ENCODE results near the gene OSTM1. TPM values are rescaled to one million over a fixed set of nuclear protein-coding genes. Genes with fewer than 3 reads are reported as not detected.
"Not testable (repeated sequence)": the region's sequence is repeated elsewhere in the genome, so short reads cannot be mapped to it uniquely, and the experiment has no call there.

The OSTM1 gene
- total and polyA plus RNA-seq, 9 of the 15 experiments (the other 6 are each of a cell fraction or from before 2014, with no cell fraction given): 5.6 to 29.5 (median 16.3) TPM

DNA sequence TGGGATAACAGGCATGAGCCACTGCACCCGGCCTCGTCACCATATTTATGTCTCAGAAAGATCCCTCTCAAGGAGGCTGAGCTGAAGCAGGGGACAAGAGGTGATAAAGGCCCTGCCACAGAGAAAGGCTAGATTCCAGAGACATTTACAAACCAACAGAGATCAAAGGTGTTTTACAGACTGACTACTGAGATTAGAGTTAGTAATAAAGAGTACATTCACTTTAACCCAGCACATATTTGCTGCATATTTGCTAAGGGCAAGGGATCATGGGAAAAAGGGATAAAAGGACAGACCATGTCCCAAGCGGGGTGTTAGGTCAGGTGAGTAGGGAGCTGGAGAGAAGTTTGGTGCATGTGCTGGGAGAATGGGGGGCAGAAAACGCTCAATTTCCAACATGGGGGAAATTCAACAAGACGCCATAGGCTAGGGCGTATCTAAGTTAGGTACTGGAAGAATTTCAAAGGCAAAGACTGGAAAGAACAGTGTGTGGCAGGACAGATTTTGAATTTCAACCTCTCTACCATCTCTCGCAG is 72.8 kb downstream of the OSTM1 start:
- Histone ChIP-seq H3K4me1 (replicated peaks in 1 of 2; ENCODE audit: control insufficient read depth in 2 of 2, insufficient read depth in 2 of 2, low read length in 2 of 2) (no peaks in the 10 kb centered on the region; a peak in 2 of 5 replicates), H3K9me1 (ENCODE audit: control insufficient read depth, insufficient read depth, low read length) (no peaks in the 10 kb centered on the region), H3K36me3 (ENCODE audit: control insufficient read depth, insufficient read depth, low read length) (no peaks in the 10 kb centered on the region), H3K9ac (ENCODE audit: insufficient read depth in 1 of 2, low read depth in 2 of 2, low read length in 2 of 2) (no peak overlapping the region), H3K79me2 (ENCODE audit: control insufficient read depth, insufficient read depth, low read length) (no peaks in the 10 kb centered on the region), H3K9me3 (replicated peaks; ENCODE audit: control insufficient read depth, insufficient read depth, low read depth, low read length) (no peaks in the 10 kb centered on the region), H2AFZ (ENCODE audit: low read depth, low read length) (peak overlapping the region; percentile 35; the same call in 1 of the 2 replicates), H3K4me2 (ENCODE audit: insufficient read depth, low read length) (no peak overlapping the region), H3K27ac (ENCODE audit: extremely low read depth, low read depth, low read length) (no peak overlapping the region), H3K27me3 (ENCODE audit: control insufficient read depth in 2 of 2, insufficient read depth in 2 of 2, low read length in 2 of 2) (no peaks in the 10 kb centered on the region; a peak in 1 of 5 replicates), H4K20me1 (replicated peaks; ENCODE audit: control insufficient read depth, insufficient read depth, low read length) (no peaks in the 10 kb centered on the region), H3K4me3 (no peak overlapping the region)
- intact Hi-C loops (cut with micrococcal nuclease): no loop called here
- ChIA-PET POLR2A (no interaction called here), CTCF (ENCODE audit: low intra/inter-chr PET ratio) (no interaction called here)
- WGBS (ENCODE audit: insufficient coverage, low coverage, missing lambda C conversion rate): 47% methylated on average over 7 of the region's 7 CpGs
- TF ChIP-seq, protein P1, sequence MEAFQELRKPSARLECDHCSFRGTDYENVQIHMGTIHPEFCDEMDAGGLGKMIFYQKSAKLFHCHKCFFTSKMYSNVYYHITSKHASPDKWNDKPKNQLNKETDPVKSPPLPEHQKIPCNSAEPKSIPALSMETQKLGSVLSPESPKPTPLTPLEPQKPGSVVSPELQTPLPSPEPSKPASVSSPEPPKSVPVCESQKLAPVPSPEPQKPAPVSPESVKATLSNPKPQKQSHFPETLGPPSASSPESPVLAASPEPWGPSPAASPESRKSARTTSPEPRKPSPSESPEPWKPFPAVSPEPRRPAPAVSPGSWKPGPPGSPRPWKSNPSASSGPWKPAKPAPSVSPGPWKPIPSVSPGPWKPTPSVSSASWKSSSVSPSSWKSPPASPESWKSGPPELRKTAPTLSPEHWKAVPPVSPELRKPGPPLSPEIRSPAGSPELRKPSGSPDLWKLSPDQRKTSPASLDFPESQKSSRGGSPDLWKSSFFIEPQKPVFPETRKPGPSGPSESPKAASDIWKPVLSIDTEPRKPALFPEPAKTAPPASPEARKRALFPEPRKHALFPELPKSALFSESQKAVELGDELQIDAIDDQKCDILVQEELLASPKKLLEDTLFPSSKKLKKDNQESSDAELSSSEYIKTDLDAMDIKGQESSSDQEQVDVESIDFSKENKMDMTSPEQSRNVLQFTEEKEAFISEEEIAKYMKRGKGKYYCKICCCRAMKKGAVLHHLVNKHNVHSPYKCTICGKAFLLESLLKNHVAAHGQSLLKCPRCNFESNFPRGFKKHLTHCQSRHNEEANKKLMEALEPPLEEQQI (IDR thresholded peaks at IDR 0.05): no peak
- no peak for TF ChIP-seq ZNF146 (CRISPR knock-in tag; IDR thresholded peaks at IDR 0.05; ENCODE audit: unreplicated experiment)
- TF ChIP-seq SMARCA4 (IDR thresholded peaks at IDR 0.05): no peak
- no peak for TF ChIP-seq RBM39 (optimal IDR thresholded peaks at IDR 0.05; ENCODE audit: low read depth, low read length)
- TF ChIP-seq EP400 (IDR thresholded peaks at IDR 0.05): no peak
- no peak for TF ChIP-seq STAT5A (IDR thresholded peaks at IDR 0.05; ENCODE audit: borderline replicate concordance, low read length)
- TF ChIP-seq, protein P2, sequence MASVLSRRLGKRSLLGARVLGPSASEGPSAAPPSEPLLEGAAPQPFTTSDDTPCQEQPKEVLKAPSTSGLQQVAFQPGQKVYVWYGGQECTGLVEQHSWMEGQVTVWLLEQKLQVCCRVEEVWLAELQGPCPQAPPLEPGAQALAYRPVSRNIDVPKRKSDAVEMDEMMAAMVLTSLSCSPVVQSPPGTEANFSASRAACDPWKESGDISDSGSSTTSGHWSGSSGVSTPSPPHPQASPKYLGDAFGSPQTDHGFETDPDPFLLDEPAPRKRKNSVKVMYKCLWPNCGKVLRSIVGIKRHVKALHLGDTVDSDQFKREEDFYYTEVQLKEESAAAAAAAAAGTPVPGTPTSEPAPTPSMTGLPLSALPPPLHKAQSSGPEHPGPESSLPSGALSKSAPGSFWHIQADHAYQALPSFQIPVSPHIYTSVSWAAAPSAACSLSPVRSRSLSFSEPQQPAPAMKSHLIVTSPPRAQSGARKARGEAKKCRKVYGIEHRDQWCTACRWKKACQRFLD (CRISPR knock-in tag; IDR thresholded peaks at IDR 0.05): 0 out of 2 replicates have a peak, but pooled peaks have one; percentile 26
- TF ChIP-seq EGR1 (conservative IDR thresholded peaks at IDR 0.05): no peak
- in situ Hi-C loops (cut with MboI): no loop called here
- no peak for ATAC-seq
- no peak for DNase-seq (ENCODE audit: extremely low read depth in 1 of 4, low spot score in 3 of 4)
- FAIRE-seq: no peak
- BruUV-seq (replicated peaks): no TSS peak

DNA sequence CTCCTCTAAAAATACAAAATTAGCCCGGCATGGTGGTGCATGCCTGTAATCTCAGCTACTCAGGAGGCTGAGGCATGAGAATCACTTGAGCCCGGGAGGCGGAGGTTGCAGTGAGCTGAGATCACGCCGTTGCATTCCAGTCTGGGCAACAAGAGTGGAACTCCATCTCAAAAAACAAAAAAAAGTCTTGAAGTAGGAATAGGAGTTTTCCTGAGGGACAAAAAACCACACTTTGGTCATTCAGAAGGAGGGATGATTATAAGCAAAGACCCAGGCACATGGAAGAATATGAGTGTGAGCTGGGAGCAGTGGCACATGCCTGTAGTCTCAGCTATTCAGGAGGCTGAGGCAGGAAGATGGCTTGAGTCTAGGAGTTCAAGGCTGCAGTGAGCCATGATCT is 74.3 kb downstream of the OSTM1 start:
- H4K20me1 ChIP-seq (replicated peaks; ENCODE audit: control insufficient read depth, insufficient read depth, low read length); in situ Hi-C loops (cut with MboI); intact Hi-C loops (cut with micrococcal nuclease); H3K9me3 ChIP-seq (replicated peaks; ENCODE audit: control insufficient read depth, insufficient read depth, low read depth, low read length); H3K79me2 ChIP-seq (ENCODE audit: control insufficient read depth, insufficient read depth, low read length); H3K4me1 ChIP-seq (replicated peaks in 1 of 2; ENCODE audit: control insufficient read depth in 2 of 2, insufficient read depth in 2 of 2, low read length in 2 of 2); H3K27me3 ChIP-seq (ENCODE audit: control insufficient read depth in 2 of 2, insufficient read depth in 2 of 2, low read length in 2 of 2); DNase-seq (ENCODE audit: extremely low read depth in 1 of 4, low spot score in 3 of 4); H3K9me1 ChIP-seq (ENCODE audit: control insufficient read depth, insufficient read depth, low read length); FAIRE-seq; H3K4me2 ChIP-seq (ENCODE audit: insufficient read depth, low read length); H3K9ac ChIP-seq (ENCODE audit: insufficient read depth in 1 of 2, low read depth in 2 of 2, low read length in 2 of 2); ATAC-seq; BruUV-seq (replicated peaks); H2AFZ ChIP-seq (ENCODE audit: low read depth, low read length); H3K36me3 ChIP-seq (ENCODE audit: control insufficient read depth, insufficient read depth, low read length); H3K27ac ChIP-seq (ENCODE audit: extremely low read depth, low read depth, low read length); H3K4me3 ChIP-seq; CTCF ChIA-PET (ENCODE audit: low intra/inter-chr PET ratio): not testable (repeated sequence)
- POLR2A ChIA-PET: interaction anchor here (1.0 kb wide), 1 partner anchor 10 kb away, joined by 7 read pairs; no protein-coding TSS in a partner anchor
- 55% methylated on average over 5 of the region's 5 CpGs for WGBS (ENCODE audit: insufficient coverage, low coverage, missing lambda C conversion rate)

All from K562 (cell line).